Renal cortical epithelial cell (primary cell): ENCODE results near the gene JARID2. TPM values are rescaled to one million over a fixed set of nuclear protein-coding genes. Genes with fewer than 3 reads are reported as not detected.
A peak's percentile ranks its signal among the peaks of the same experiment; 100 is the strongest.
"Not testable (repeated sequence)": the region's sequence is repeated elsewhere in the genome, so short reads cannot be mapped to it uniquely, and the experiment has no call there.

Experiments
- DNase-seq: peaks from one replicate; pipeline ENCODE4 v3.0.0-alpha.2; 2011; ENCODE audit warnings: low read depth
- total RNA-seq: library from RNA; depleted of rRNA; stranded (reverse); fragments of >200 nt; gene quantifications from 2 replicates; pipeline ENCODE4 v1.2.3, GENCODE V29; 2014

Gene JARID2
- total RNA-seq, 1 donor from 2014 or later = 8.5 TPM

DNA sequence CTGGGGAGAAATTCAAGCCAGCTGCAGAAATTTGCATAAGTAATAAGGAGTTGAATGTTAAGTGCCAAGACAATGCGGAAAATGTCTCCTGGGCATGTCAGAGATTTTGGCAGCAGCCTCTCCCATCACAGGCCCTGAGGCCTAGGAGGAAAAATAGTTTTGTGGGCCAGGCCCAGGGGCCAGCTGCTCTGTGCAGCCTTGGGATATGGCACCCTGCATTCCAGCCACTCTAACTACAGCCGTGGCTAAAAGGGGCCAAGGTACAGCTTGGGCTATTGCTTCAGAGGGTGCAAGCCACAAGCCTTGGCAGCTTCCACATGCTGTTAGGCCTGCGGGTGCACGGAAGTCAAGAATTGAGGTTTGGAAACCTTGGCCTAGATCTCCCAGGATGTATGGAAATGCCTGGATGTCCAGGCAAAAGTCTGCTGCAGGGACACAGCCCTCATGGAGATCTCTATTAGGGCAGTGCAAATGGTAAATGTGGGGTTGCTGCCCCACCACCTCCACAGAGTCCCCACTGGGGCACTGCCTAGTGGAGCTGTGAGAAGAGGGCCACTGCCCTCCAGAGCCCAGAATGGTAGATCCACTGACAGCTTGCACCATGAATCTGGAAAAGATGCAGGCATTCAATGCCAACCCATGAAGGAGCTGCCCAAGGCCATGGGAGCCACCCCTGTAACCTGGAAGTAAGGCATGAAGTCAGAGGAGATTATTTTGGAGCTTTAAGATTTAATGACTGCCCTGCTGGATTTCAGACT lies 290.5 kb downstream of the JARID2 start:
- DNase-seq = no peak

DNA sequence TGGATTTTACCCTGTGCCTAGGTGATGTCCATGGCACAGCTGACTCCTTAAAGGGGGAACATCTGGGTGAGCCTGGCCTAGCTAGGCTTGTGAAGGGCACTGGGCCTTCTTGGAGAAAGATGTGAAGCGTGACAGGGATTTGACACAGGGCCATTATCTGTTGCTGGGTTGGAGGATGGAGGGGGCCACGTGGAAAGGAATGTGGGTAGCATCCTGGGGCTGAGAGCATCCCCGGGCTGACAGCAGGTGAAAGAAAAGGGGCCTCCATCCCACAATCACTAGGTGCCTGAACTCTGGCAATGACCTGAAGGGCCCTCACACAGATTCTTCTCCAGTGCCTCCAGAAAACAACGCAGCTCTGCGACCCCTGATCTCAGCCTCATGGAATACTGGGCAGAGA lies 292.2 kb downstream of the JARID2 start:
- no peak for DNase-seq

DNA sequence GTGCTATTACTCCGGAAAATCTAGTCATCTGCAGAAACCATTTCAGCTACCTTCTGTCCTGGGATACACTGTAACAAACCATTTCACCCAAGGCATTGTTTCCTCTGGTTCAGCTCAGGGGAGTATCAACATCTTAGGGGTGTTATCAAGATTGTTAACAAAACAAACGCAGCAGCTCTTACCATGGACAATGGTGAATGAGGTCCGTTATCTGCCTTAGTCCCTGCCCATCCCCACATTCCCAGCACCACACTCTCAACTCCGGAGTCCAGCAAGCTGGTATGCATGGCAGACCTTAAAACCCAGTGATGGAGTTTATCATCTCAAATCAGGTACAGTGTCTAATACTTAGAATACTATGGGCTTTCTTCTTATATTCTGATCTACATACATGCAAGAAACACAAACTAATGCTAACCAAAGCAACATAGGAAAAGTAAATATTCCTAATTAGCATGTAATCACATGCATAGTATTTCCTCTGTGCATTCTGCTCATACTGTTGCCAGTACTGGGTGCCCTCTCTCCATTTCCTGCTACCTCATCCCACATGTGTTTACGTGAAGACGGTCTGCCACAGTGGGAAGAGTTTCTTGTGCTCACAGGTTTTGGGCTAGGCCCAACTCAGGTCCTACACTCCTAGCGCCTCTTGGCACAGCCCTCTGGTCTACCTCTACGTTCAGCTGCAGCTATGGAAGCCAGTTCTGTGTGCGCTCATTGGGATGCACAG lies 293.1 kb downstream of the JARID2 start:
- DNase-seq = no peak

DNA sequence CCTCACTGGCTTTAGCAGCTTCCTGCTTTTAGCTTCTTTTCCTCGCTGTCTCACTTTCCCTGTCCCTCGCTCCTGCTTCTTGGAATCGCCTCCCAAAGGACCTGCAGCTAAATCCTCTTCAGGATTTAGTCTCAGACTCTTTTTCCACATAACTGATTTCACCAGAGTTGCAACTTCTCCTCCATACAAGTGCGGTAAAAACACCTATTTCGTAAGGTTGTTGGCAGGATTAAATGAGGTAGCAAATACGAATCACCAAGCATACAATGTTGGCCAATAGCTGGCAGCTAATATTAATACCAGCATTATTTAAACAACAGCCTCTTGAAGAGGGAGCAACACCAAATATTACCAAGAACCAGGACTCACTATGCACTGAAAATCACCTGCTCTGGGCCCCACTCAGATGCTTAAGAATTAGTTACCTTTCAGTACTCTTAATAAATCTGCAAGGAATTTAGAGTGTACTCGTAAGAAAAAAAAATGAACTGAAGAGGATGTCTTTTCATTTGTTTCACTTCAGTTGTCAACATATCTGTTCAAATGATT lies 293.9 kb downstream of the JARID2 start:
- peak; percentile 46 for DNase-seq

DNA sequence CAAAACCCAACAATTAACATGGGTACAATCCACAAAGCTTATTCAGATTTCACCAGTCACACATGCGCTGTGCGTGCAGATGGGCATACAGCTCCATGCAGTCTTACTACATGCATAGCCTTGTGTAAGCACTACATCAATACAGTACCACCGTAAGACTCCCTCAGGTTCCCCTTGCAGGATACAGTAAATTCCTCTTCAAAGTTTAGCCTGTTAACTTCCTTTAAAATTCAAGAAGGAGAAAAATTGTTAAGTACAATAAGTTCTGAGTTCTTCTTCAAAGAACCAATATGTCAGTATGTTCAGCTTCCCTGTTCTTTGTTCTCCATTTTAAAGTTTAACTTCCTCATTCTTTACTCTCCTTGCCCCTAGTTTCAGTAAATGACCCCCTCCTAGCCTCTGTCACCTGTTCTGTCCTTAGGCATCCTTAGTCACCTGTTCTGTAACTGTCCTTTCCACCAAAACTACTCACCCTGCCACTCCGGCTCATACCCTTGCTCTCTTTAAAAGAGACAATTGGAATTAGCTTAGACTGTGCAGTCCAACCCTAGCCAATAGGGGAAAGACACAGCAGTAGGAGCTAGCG lies 297.6 kb downstream of the JARID2 start:
- not testable (repeated sequence) for DNase-seq

DNA sequence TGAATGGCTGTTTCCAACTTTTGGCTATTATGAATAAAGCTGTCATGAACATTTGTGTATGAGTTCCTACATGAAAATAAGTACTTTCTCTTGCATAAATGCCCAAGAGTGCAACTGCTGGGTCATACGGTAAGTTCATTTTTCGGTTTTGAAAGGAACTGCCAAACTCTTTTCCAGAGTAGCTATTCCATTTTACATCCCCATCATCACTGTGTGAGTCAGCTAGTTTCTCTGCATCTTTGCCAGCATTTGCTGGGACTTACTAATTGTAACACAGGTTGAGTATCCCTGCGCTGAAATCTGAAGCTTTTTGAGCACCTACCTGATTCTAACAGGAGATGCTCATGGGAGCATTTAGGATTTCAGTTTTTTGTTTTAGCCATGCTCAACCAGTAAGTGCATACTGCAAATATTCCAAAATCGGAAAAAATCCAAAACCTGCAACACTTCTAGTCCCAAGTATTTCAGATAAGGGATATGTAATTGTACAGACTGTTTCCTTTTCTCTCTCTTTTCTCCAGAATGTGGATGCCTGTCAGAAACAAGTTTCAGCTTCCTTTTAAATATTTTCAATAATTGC lies 298.5 kb downstream of the JARID2 start:
- no peak for DNase-seq

DNA sequence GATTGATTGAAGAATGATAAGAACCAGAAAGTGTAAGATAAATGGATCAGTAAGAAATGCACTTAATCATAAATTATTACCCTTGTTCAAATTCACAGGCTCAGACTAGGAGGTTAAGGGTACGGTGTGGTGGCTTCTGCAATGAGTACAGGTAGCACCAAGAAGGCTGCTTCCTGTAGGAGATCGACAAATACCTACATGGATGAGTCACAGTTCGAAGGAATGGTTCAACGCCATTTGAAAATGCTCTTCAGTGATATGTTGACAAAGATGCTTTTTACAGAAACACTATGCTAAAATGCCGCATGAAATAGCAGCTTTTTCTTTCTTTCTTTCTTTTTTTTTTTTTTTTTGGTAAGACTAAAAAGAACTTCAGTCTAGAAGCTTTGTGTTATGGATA lies 300.7 kb downstream of the JARID2 start:
- peak; percentile 44 for DNase-seq

DNA sequence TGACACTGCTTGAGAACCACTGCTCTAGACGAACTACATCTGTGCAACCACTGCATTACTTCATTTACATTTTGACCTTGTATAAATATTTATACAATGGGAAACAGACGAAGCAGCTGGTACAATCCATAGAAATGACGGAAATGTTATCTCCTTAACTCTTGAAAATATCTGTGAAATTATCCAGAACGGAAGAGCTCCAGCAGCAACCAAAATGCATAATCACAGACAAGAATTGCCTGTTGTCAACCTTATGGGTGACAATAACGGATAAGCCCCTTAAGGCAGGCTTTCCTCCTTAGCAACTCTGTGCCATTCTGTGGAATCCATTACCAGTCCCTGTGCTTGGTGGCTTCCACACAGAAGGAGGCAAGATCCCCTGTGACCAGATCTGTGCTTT lies 301.5 kb downstream of the JARID2 start:
- DNase-seq = no peak

DNA sequence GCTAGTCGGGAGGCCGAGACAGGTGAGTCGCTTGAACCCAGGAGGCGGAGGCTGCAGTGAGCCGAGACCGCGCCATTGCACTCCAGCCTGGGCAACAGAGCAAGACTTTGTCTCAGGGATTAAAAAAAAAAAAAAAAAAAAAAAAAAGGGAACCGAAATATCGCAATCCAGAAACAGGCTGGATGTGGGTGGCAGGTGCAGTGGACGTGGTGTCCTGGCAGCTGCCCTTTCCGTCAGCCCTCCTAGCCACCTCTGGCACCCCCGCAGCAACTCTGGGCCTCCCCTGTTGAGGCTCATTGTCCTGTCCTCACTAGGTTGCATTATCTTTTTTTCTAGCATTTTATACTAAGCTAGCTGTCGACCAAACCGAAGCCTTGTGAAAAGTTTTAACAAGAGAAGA lies 303.5 kb downstream of the JARID2 start:
- no peak for DNase-seq

DNA sequence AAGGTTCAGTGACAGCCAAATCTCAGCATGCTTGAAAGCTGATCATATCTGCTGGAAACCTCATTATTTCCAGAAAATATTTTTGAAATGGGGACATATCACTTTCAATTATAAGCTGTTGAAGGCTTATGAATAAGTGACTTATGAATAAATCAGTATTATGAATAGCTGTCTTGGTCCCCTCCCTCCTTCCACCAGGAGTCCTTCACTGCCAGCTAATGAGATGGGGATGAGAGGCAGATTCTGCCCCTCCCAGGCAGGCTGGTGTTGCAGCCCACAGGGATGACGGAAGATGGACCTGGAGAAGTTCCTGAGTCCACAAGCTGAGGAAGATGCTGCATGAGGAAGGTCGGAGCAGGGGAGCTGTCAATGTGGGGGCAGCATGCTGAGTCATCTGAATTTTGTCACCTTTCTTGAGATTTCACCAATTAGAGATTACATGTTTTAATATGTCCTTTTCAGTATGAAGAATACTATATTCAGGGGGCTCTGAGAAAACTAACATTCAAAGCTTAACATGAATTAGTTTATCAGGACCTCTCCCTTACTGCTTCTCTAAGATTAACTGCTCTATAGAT lies 304.8 kb downstream of the JARID2 start:
- DNase-seq = no peak

DNA sequence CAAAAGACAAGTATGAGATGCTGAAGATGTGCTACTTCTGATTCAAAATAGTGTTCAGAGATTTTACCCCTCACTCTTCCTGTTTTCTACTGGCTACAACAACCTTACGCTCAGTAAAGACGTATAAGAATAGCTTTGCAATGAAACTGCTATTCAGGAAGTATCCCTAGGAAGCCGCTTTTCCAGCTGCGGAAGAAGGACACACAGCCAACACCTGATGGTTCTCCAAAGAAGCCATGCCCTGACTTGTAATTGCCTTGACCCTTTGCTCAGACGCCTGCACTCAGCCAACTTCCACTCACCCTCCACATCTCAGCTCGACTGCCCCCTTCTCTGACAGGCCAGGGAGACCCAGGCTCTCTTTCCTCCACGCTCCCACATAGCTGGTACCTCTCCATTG lies 305.4 kb downstream of the JARID2 start:
- DNase-seq = no peak

DNA sequence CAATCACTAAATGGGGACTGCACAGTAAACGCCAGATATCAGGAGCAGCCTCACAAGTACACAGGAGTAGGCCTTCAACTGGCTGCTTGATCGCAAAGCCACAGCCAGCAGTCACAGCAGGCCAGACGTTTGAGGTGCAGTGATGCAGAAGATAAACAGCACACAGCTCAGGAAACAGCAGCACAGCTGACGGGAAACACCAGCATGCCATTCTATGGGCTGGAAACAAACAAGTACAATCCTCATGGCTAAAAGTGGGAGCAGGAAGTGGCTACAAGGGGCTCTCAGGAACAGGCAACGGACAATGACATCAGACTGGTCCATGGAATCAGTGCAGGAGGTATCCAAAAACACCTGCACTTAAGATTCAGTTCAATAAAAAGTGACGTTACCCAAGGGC lies 305.9 kb downstream of the JARID2 start:
- peak; percentile 82 for DNase-seq

DNA sequence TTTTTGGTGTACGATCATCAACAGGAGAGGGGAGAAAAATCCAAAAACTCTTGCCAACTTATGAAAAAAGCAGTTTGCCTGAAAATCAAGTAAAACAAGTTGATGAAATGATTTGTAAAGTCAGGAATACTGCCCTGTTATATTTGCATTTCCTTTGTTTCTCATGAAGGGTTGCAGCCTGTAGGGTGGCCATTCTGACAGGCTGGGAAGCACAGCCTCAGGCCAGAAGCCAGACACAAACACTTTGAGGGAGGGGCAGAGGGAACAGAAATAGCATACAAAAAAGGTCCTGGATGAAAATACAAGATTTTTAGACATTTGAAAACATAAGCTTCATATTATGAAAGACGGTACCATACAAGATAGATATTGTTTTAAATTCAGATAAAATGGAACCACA lies 307.2 kb downstream of the JARID2 start:
- DNase-seq = no peak

DNA sequence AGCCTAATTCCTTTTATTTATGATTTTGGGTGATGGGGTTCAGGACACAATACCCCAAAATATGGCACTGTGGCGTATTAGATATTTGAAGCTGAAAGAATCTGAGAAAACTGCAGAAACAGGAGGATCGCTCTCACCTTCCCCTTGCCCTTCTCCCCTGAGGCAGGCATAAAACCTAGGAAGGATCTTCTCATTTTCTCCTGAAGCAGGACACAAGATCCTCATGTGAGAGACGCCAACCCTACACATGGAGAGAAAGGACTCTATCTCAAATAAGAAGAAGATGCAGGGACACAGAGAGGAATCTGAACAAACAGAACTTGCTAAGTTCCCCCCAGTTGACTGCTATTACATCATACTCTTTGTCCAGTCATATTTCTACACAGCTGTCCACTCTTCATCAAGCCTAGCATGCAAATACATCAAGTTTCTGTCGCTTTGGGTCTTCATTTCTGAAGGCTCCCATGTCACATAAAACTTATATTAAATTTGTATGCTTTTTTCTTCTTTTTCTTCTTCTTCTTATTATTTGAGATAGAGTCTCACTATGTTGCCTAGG lies 307.9 kb downstream of the JARID2 start:
- DNase-seq = no peak

DNA sequence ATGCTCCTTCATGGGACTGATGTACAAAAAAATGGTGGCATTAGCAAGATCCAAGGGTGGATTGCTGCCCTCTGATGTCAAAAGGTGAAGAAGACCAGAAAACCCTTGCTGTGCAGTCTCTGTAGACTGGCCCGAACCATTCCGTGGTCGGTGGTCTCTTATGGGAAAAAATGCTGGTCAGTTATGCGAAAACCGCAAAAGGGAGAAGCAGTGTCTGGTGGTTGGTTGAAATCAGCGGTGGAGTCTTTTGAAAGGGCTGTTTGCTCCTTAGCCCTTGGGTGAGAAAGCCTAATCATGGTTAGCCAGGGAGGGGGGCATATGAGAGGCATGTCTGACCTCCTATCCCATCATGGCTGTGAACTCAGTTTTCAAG lies 308.8 kb downstream of the JARID2 start:
- no peak for DNase-seq

DNA sequence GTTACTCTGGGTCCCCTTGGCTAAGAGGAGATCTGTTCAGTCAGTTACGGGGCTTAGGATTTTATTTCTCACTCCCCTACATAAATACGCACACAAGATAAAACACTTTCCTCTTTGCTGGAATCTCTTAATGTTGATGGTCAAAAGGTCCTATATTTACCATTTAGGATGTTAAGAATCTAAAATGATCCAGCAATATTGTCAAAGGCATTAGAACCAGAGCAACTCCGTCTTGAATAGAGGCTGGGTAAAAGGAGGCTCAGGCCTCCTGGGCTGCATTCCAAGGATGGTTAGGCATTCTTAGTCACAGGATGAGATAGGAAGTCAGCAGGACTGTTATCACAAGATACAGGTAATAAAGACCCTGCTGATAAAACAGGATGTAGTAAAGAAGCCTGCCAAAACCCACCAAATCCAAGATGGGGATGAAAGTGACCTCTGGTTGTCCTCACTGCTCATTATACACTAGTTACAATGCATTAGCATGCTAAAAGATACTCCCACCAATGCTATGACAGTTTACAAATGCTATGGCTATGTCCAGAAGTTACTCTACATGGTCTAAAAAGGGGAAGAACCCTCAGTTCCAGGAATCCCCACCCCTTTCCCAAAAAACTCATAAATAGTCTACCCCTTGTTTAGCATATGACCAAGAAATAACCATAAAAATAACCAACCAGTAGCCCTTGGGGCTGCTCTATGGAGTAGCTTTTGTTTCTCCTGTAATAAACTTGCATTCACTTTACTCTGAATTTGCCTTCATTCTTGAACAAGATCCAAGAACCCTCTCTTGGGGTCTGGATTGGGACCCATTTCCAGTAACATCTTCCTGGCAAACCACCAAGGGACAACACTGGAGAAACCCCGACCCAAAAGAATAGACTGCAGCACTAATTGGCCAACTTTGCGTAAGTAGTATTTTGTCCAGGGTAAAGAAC lies 309.5 kb downstream of the JARID2 start:
- DNase-seq = no peak

DNA sequence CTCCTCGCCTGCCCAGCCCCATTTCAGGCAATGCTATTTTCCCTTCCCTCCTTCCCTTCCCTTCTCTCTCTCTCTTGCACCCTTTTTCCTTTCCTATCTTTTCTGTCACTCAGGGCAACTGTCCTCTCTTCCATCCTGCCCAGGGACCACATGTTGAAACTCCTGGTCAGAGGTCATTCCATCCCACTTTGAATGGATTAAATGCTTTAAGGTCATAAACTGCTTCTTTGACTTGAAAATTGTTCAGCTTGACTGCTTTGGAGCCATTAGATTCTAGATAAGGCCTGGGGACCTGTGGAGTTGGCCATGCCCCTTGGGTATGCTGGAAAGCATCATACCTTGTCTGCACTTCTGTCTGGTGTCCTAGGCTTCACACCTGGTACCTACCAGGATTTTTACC lies 310.8 kb downstream of the JARID2 start:
- DNase-seq = no peak

DNA sequence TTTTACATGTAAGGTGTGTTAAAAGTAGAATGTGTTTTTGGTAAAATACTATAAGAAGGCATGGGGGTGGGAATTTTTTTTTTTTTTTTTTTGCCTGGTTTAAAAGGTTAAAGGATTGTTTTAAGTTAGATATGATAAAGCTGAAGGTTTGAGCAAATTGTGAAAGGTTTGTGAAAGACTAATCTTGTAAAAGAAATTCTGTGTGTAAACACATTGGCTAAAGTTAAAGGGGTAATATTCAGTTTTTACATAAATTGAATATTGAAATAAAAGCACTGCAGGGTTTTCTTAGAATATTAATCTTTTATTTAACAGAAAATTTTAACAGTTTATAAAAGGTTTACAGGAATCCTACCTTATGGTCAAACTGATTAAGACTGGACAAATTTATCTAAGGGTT lies 311.3 kb downstream of the JARID2 start:
- no peak for DNase-seq

DNA sequence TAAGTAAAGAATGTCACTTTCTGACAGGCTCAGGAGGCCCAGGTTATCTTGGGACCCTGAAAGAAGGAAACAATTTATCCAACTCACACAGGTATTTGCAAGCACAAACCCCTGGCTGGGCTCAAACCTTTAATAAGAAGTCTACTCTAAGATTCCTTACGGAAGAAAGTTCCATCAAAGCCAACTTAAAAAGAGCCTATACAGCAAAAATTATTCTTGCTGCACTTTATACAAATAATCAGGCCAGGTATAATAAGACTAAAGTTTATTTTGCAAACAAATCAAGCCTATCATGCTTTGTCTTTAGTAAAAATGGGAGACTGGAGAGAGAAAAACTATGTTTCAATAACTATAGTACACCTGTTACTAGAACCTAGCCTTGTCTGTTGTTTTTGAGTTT lies 314.8 kb downstream of the JARID2 start:
- DNase-seq = no peak

DNA sequence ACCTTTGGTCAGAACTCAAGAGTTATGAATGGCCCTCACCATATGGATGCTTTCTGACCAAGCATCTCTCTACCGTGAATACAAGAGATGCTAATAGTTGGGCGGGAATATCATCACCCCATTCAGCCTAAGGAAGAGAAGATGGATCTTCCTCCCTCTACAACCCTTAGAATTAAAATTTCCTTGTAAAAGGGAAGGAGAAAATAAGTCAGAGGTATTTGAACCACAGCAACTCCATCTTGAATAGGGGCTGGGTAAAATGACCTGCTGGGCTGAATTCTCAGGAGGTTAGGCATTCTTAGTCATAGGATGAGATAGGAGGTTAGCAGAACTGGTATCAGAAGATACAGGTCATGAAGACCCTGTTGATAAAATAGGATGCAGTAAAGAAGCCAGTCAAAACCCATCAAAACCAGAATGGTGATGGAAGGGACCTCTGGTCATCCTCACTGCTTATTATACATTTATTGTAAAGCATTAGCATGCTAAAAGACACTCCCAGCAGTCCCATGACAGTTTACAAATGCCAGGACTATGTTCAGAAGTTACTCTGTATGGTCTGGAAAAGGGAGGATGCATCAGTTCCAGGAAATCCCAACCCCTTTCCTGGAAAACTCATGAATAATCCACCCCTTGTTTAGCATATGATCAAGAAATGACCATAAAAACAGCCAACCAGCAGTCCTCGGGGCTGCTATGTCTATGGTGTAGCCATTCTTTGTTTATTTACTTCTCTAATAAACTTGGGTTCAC lies 315.8 kb downstream of the JARID2 start:
- DNase-seq = no peak
